ENCODE measurements around the gene NDUFA12.
"Not testable (repeated sequence)": the region's sequence is repeated elsewhere in the genome, so short reads cannot be mapped to it uniquely, and the experiment has no call there.

NDUFA12 gene

GRCh38 chr12:94987076-94987669 is 16.3 kb downstream of the NDUFA12 start:
- Histone ChIP-seq H3K27ac (ENCODE audit: low read depth, low read length) (no peak overlapping the region), H3K4me1 (ENCODE audit: control insufficient read depth in 5 of 5, insufficient read depth in 5 of 5, low read length in 5 of 5) (peaks cover 0 to 2% (median 0%) of the 10 kb centered on the region in 5 donors), H3K36me3 (ENCODE audit: control insufficient read depth in 5 of 5, insufficient read depth in 5 of 5, low read length in 5 of 5) (peaks cover 10 to 18% (median 11%) of the 10 kb centered on the region in 5 donors), H3K4me3 (ENCODE audit: low read depth in 1 of 5, low read length in 5 of 5) (no peak overlapping the region), H3K9ac (ENCODE audit: low read length in 5 of 5) (no peak overlapping the region), H3K9me3 (ENCODE audit: control insufficient read depth in 5 of 5, low read length in 5 of 5) (no peaks in the 10 kb centered on the region), H3K27me3 (ENCODE audit: control insufficient read depth in 5 of 5, insufficient read depth in 4 of 5, low read length in 5 of 5) (no peaks in the 10 kb centered on the region)

- not testable (repeated sequence) for H3K4me3 ChIP-seq (ENCODE audit: low read depth in 1 of 5, low read length in 5 of 5); H3K9ac ChIP-seq (ENCODE audit: low read length in 5 of 5); H3K27ac ChIP-seq (ENCODE audit: low read depth, low read length); H3K27me3 ChIP-seq (ENCODE audit: control insufficient read depth in 5 of 5, insufficient read depth in 4 of 5, low read length in 5 of 5); H3K4me1 ChIP-seq (ENCODE audit: control insufficient read depth in 5 of 5, insufficient read depth in 5 of 5, low read length in 5 of 5); H3K9me3 ChIP-seq (ENCODE audit: control insufficient read depth in 5 of 5, low read length in 5 of 5)
- peaks cover 8 to 11% (median 10%) of the 10 kb centered on the region in 5 donors for H3K36me3 ChIP-seq (ENCODE audit: control insufficient read depth in 5 of 5, insufficient read depth in 5 of 5, low read length in 5 of 5)
These were observed 18.4 kb downstream of the NDUFA12 start for GRCh38 chr12:94985099-94985498.

- no peaks in the 10 kb centered on the region for H3K9me3 ChIP-seq (ENCODE audit: control insufficient read depth in 5 of 5, low read length in 5 of 5)
- no peaks in the 10 kb centered on the region for H3K27me3 ChIP-seq (ENCODE audit: control insufficient read depth in 5 of 5, insufficient read depth in 4 of 5, low read length in 5 of 5)
- H3K36me3 ChIP-seq (ENCODE audit: control insufficient read depth in 5 of 5, insufficient read depth in 5 of 5, low read length in 5 of 5) = peaks cover 5 to 11% (median 8%) of the 10 kb centered on the region in 5 donors
- H3K9ac ChIP-seq (ENCODE audit: low read length in 5 of 5) = no peak overlapping the region
- H3K4me3 ChIP-seq (ENCODE audit: low read depth in 1 of 5, low read length in 5 of 5) = no peak overlapping the region
- no peaks in the 10 kb centered on the region for H3K4me1 ChIP-seq (ENCODE audit: control insufficient read depth in 5 of 5, insufficient read depth in 5 of 5, low read length in 5 of 5)
- no peak overlapping the region for H3K27ac ChIP-seq (ENCODE audit: low read depth, low read length)
These were observed 20.2 kb downstream of the NDUFA12 start for GRCh38 chr12:94983321-94983720.

GRCh38 chr12:94982456-94982855 is 21.0 kb downstream of the NDUFA12 start:
- Histone ChIP-seq H3K36me3 (ENCODE audit: control insufficient read depth in 5 of 5, insufficient read depth in 5 of 5, low read length in 5 of 5) (peaks cover 0 to 11% (median 8%) of the 10 kb centered on the region in 5 donors), H3K9ac (ENCODE audit: low read length in 5 of 5) (no peak overlapping the region), H3K27ac (ENCODE audit: low read depth, low read length) (no peak overlapping the region), H3K27me3 (ENCODE audit: control insufficient read depth in 5 of 5, insufficient read depth in 4 of 5, low read length in 5 of 5) (no peaks in the 10 kb centered on the region), H3K4me3 (ENCODE audit: low read depth in 1 of 5, low read length in 5 of 5) (no peak overlapping the region), H3K9me3 (ENCODE audit: control insufficient read depth in 5 of 5, low read length in 5 of 5) (no peaks in the 10 kb centered on the region), H3K4me1 (ENCODE audit: control insufficient read depth in 5 of 5, insufficient read depth in 5 of 5, low read length in 5 of 5) (no peaks in the 10 kb centered on the region)

GRCh38 chr12:94980577-94980976 is 22.9 kb downstream of the NDUFA12 start:
- no peaks in the 10 kb centered on the region for H3K27me3 ChIP-seq (ENCODE audit: control insufficient read depth in 5 of 5, insufficient read depth in 4 of 5, low read length in 5 of 5)
- H3K4me1 ChIP-seq (ENCODE audit: control insufficient read depth in 5 of 5, insufficient read depth in 5 of 5, low read length in 5 of 5) = no peaks in the 10 kb centered on the region
- peaks cover 0 to 11% (median 8%) of the 10 kb centered on the region in 5 donors for H3K36me3 ChIP-seq (ENCODE audit: control insufficient read depth in 5 of 5, insufficient read depth in 5 of 5, low read length in 5 of 5)
- H3K4me3 ChIP-seq (ENCODE audit: low read depth in 1 of 5, low read length in 5 of 5) = no peak overlapping the region
- no peaks in the 10 kb centered on the region for H3K9me3 ChIP-seq (ENCODE audit: control insufficient read depth in 5 of 5, low read length in 5 of 5)
- no peak overlapping the region for H3K27ac ChIP-seq (ENCODE audit: low read depth, low read length)
- no peak overlapping the region for H3K9ac ChIP-seq (ENCODE audit: low read length in 5 of 5)

- H3K9ac ChIP-seq (ENCODE audit: low read length in 5 of 5) = no peak overlapping the region
- H3K9me3 ChIP-seq (ENCODE audit: control insufficient read depth in 5 of 5, low read length in 5 of 5) = no peaks in the 10 kb centered on the region
- no peak overlapping the region for H3K4me3 ChIP-seq (ENCODE audit: low read depth in 1 of 5, low read length in 5 of 5)
- H3K27ac ChIP-seq (ENCODE audit: low read depth, low read length) = no peak overlapping the region
- H3K4me1 ChIP-seq (ENCODE audit: control insufficient read depth in 5 of 5, insufficient read depth in 5 of 5, low read length in 5 of 5) = no peaks in the 10 kb centered on the region
- H3K27me3 ChIP-seq (ENCODE audit: control insufficient read depth in 5 of 5, insufficient read depth in 4 of 5, low read length in 5 of 5) = no peaks in the 10 kb centered on the region
- peaks cover 0 to 11% (median 8%) of the 10 kb centered on the region in 5 donors for H3K36me3 ChIP-seq (ENCODE audit: control insufficient read depth in 5 of 5, insufficient read depth in 5 of 5, low read length in 5 of 5)
These were observed 23.6 kb downstream of the NDUFA12 start for GRCh38 chr12:94979941-94980340.

GRCh38 chr12:94977766-94978468 is 25.6 kb downstream of the NDUFA12 start:
- H3K9me3 ChIP-seq (ENCODE audit: control insufficient read depth in 5 of 5, low read length in 5 of 5) = no peaks in the 10 kb centered on the region

GRCh38 chr12:94973221-94973620 is 30.3 kb downstream of the NDUFA12 start:
- H3K27ac ChIP-seq (ENCODE audit: low read depth, low read length) = no peak overlapping the region
- H3K27me3 ChIP-seq (ENCODE audit: control insufficient read depth in 5 of 5, insufficient read depth in 4 of 5, low read length in 5 of 5) = no peaks in the 10 kb centered on the region
- no peak overlapping the region for H3K9ac ChIP-seq (ENCODE audit: low read length in 5 of 5)
- no peaks in the 10 kb centered on the region for H3K9me3 ChIP-seq (ENCODE audit: control insufficient read depth in 5 of 5, low read length in 5 of 5)
- peaks cover 9 to 19% (median 14%) of the 10 kb centered on the region in 5 donors for H3K36me3 ChIP-seq (ENCODE audit: control insufficient read depth in 5 of 5, insufficient read depth in 5 of 5, low read length in 5 of 5)
- H3K4me3 ChIP-seq (ENCODE audit: low read depth in 1 of 5, low read length in 5 of 5) = no peak overlapping the region
- no peaks in the 10 kb centered on the region for H3K4me1 ChIP-seq (ENCODE audit: control insufficient read depth in 5 of 5, insufficient read depth in 5 of 5, low read length in 5 of 5)

More at GRCh38 chr12:94977766-94978468, 25.6 kb downstream of the NDUFA12 start:
- Histone ChIP-seq H3K27me3 (ENCODE audit: control insufficient read depth in 5 of 5, insufficient read depth in 4 of 5, low read length in 5 of 5) (no peaks in the 10 kb centered on the region), H3K9ac (ENCODE audit: low read length in 5 of 5) (no peak overlapping the region), H3K4me1 (ENCODE audit: control insufficient read depth in 5 of 5, insufficient read depth in 5 of 5, low read length in 5 of 5) (no peaks in the 10 kb centered on the region), H3K4me3 (ENCODE audit: low read depth in 1 of 5, low read length in 5 of 5) (no peak overlapping the region), H3K36me3 (ENCODE audit: control insufficient read depth in 5 of 5, insufficient read depth in 5 of 5, low read length in 5 of 5) (peaks cover 0 to 4% (median 0%) of the 10 kb centered on the region in 5 donors), H3K27ac (ENCODE audit: low read depth, low read length) (no peak overlapping the region)

- no peaks in the 10 kb centered on the region for H3K27me3 ChIP-seq (ENCODE audit: control insufficient read depth in 5 of 5, insufficient read depth in 4 of 5, low read length in 5 of 5)
- H3K27ac ChIP-seq (ENCODE audit: low read depth, low read length) = no peak overlapping the region
- no peak overlapping the region for H3K9ac ChIP-seq (ENCODE audit: low read length in 5 of 5)
- no peaks in the 10 kb centered on the region for H3K9me3 ChIP-seq (ENCODE audit: control insufficient read depth in 5 of 5, low read length in 5 of 5)
- peaks cover 9 to 19% (median 14%) of the 10 kb centered on the region in 5 donors for H3K36me3 ChIP-seq (ENCODE audit: control insufficient read depth in 5 of 5, insufficient read depth in 5 of 5, low read length in 5 of 5)
- no peaks in the 10 kb centered on the region for H3K4me1 ChIP-seq (ENCODE audit: control insufficient read depth in 5 of 5, insufficient read depth in 5 of 5, low read length in 5 of 5)
- no peak overlapping the region for H3K4me3 ChIP-seq (ENCODE audit: low read depth in 1 of 5, low read length in 5 of 5)
These were observed 30.7 kb downstream of the NDUFA12 start for GRCh38 chr12:94972795-94973194.

GRCh38 chr12:94971923-94972322 is 31.6 kb downstream of the NDUFA12 start:
- Histone ChIP-seq H3K4me1 (ENCODE audit: control insufficient read depth in 5 of 5, insufficient read depth in 5 of 5, low read length in 5 of 5) (no peaks in the 10 kb centered on the region), H3K27me3 (ENCODE audit: control insufficient read depth in 5 of 5, insufficient read depth in 4 of 5, low read length in 5 of 5) (no peaks in the 10 kb centered on the region), H3K36me3 (ENCODE audit: control insufficient read depth in 5 of 5, insufficient read depth in 5 of 5, low read length in 5 of 5) (peaks cover 9 to 19% (median 14%) of the 10 kb centered on the region in 5 donors), H3K27ac (ENCODE audit: low read depth, low read length) (no peak overlapping the region), H3K9me3 (ENCODE audit: control insufficient read depth in 5 of 5, low read length in 5 of 5) (no peaks in the 10 kb centered on the region), H3K4me3 (ENCODE audit: low read depth in 1 of 5, low read length in 5 of 5) (no peak overlapping the region), H3K9ac (ENCODE audit: low read length in 5 of 5) (no peak overlapping the region)

Measured in subcutaneous abdominal adipose tissue (tissue), 5 donors.